ENCODE data around the gene DDC.

The DDC gene

DNA sequence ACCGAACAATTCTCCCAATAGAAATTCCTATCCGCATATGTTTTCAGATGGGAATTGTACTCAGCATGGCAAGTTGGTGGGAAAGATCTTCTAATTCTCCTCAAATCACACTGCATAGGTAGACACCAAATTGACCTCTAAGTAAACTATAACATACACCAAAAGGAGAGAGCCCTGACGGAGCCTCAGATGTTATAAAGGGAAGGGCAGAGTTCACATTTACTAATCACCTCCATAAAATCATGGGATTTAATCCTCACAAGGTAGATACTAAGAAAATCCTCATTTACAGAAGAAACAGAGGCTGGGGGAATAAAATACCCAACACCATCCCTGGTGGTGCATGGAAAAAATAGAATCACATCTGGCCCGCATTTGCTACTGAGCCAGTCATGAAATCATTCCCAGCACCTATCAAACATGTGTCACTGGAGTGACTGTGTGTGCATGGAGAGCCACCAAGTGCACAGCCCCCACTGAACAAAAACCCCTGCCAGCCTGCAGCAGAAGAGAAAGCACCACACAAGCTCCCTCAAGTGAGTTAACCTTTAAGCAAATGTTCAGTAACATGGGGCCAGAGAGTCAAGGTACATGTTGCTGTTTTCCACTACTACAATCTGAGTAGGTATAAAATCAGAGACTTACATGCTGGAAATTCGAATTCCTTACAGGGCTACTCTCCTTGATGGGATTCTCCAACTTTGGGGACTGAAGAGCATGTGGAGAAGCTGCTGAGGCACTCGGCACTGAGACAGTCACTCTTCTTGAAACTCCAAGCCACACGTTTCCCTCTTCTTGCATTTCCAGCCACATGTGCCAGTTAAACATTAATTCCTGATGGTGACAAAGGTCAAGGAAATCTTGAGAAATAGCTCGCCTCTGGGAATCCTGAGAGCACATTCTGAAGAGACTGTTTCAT lies at the start of gene DDC:
DDC (minus strand) TSS at position 766 of the 919 bp plus-strand sequence. CDS start 21,320 bp downstream, outside the sequence.
- Histone ChIP-seq H3K9ac (no peak within 1 kb of the TSS), H4K20me1 (0 out of 22 replicates have a peak, but pooled peaks cover 0 to 4% (median 0%) of the 10 kb centered on the region in 11 experiments), H3K27ac (no peak within 1 kb of the TSS), H3K27me3 (no peaks in the 10 kb centered on the region), H3K4me1 (no peaks in the 10 kb centered on the region), H3K9me3 (replicated peaks in 1 of 11) (no peaks in the 10 kb centered on the region), H3K36me3 (no peaks in the 10 kb centered on the region), H3K4me2 (no peak within 1 kb of the TSS), H3K4me3 (no peak within 1 kb of the TSS)
- no peak for TF ChIP-seq Cebpa-rat (IDR thresholded peaks at IDR 0.05)

DNA sequence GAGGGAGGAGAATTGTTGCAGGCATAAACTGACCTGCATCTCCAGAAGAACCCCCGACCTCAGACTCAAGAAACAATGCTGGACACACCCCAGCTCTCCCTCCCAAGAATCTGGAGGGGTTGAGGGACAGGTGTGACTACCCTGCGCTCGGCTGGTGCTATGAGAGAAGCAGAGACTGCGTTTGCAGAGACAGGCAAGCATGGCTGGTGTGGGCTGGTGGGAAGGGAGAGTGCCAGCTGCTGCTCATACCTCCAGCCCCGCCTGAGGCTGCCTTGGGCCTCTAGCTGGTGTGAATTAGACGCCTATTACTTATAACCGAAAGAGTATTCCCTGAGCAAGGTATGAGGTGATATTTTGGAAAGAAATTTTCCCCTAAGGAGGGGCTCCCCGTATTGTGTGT lies 48.3 kb upstream of the DDC start:
- peaks cover 8 to 30% (median 23%) of the 10 kb centered on the region in 10 experiments for H3K4me1 ChIP-seq
- H3K27me3 ChIP-seq = no peaks in the 10 kb centered on the region
- H3K9ac ChIP-seq = no peak overlapping the region
- H4K20me1 ChIP-seq = peaks cover 0 to 64% (median 9%) of the 10 kb centered on the region in 11 experiments; a peak in 12 of 22 replicates
- no peak for TF ChIP-seq Cebpa-rat (IDR thresholded peaks at IDR 0.05)
- peaks cover 0 to 11% (median 4%) of the 10 kb centered on the region in 11 experiments; a peak in 11 of 22 replicates for H3K9me3 ChIP-seq (replicated peaks in 1 of 11)
- H3K4me3 ChIP-seq = no peak overlapping the region
- H3K27ac ChIP-seq = no peak overlapping the region
- H3K36me3 ChIP-seq = peaks cover 84 to 100% (median 95%) of the 10 kb centered on the region in 11 experiments
- H3K4me2 ChIP-seq = no peak overlapping the region

DNA sequence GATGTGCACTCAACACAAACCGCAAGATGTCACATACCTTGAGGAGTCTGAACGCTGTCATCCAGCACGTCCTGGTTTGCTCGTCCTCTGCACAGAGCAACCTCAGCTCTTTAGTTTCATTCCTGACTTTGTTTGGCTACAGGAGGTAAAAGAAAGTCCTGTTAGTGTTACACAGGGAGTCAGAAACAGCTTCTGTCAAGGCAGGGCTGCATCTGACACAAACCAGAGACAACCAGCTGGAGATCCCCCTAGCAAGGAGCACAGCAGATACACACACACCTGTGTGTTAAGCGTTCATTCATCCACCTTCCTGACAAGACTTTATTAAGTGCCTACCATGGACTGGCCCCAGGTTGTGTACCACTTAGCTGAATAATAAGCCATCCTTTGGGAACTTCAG lies 47.5 kb upstream of the DDC start:
- Histone ChIP-seq H3K4me2 (no peak overlapping the region), H3K4me1 (peaks cover 8 to 33% (median 24%) of the 10 kb centered on the region in 10 experiments), H3K27ac (no peak overlapping the region), H4K20me1 (peaks cover 0 to 61% (median 8%) of the 10 kb centered on the region in 11 experiments; a peak in 12 of 22 replicates), H3K36me3 (peaks cover 80 to 100% (median 95%) of the 10 kb centered on the region in 11 experiments), H3K9me3 (replicated peaks in 1 of 11) (peaks cover 0 to 12% (median 4%) of the 10 kb centered on the region in 11 experiments; a peak in 11 of 22 replicates), H3K27me3 (no peaks in the 10 kb centered on the region), H3K9ac (no peak overlapping the region), H3K4me3 (no peak overlapping the region)
- TF ChIP-seq Cebpa-rat (IDR thresholded peaks at IDR 0.05) = no peak

GRCh38 chr7:50610521-50611277 lies 45.5 kb upstream of the DDC start:
- TF ChIP-seq Cebpa-rat (IDR thresholded peaks at IDR 0.05) = 0 out of 22 replicates have a peak, but pooled peaks of 1 of the 11 experiments have one; percentile 11
- peak overlapping the region in 9 of 11 experiments; percentile 39 to 71 (median 64); a peak in 17 of 22 replicates for H3K27ac ChIP-seq
- H3K4me2 ChIP-seq = peak overlapping the region in 10 of 11 experiments; percentile 17 to 77 (median 52); a peak in 19 of 22 replicates
- no peaks in the 10 kb centered on the region for H3K27me3 ChIP-seq
- peaks cover 0 to 54% (median 7%) of the 10 kb centered on the region in 11 experiments; a peak in 10 of 22 replicates for H4K20me1 ChIP-seq
- H3K4me1 ChIP-seq = peaks cover 8 to 33% (median 24%) of the 10 kb centered on the region in 10 experiments
- H3K9ac ChIP-seq = peak overlapping the region in 4 of 11 experiments; percentile 20 to 48 (median 22); a peak in 6 of 22 replicates
- H3K4me3 ChIP-seq = no peak overlapping the region
- H3K36me3 ChIP-seq = peaks cover 82 to 100% (median 95%) of the 10 kb centered on the region in 11 experiments
- H3K9me3 ChIP-seq (replicated peaks in 1 of 11) = peaks cover 0 to 12% (median 4%) of the 10 kb centered on the region in 11 experiments; a peak in 11 of 22 replicates

- H3K36me3 ChIP-seq = peaks cover 82 to 100% (median 95%) of the 10 kb centered on the region in 11 experiments
- peak overlapping the region in 2 of 11 experiments; percentile 5 to 9; a peak in 2 of 22 replicates for H3K4me2 ChIP-seq
- TF ChIP-seq Cebpa-rat (IDR thresholded peaks at IDR 0.05) = no peak
- H3K9me3 ChIP-seq (replicated peaks in 1 of 11) = peaks cover 0 to 12% (median 4%) of the 10 kb centered on the region in 11 experiments; a peak in 11 of 22 replicates
- H3K27me3 ChIP-seq = no peaks in the 10 kb centered on the region
- H3K27ac ChIP-seq = no peak overlapping the region; a peak in 1 of 22 replicates
- H4K20me1 ChIP-seq = peaks cover 0 to 47% (median 3%) of the 10 kb centered on the region in 11 experiments; a peak in 9 of 22 replicates
- H3K4me3 ChIP-seq = no peak overlapping the region
- no peak overlapping the region for H3K9ac ChIP-seq
- H3K4me1 ChIP-seq = peaks cover 8 to 33% (median 24%) of the 10 kb centered on the region in 10 experiments
These were observed 43.1 kb upstream of the DDC start for GRCh38 chr7:50608196-50608906.

GRCh38 chr7:50607524-50608125 lies 42.4 kb upstream of the DDC start:
- H3K9me3 ChIP-seq (replicated peaks in 1 of 11) = peaks cover 0 to 12% (median 4%) of the 10 kb centered on the region in 11 experiments; a peak in 11 of 22 replicates
- no peak overlapping the region for H3K4me3 ChIP-seq
- peaks cover 8 to 33% (median 24%) of the 10 kb centered on the region in 10 experiments for H3K4me1 ChIP-seq
- no peak for TF ChIP-seq Cebpa-rat (IDR thresholded peaks at IDR 0.05)
- H3K27ac ChIP-seq = no peak overlapping the region
- H3K4me2 ChIP-seq = no peak overlapping the region
- H4K20me1 ChIP-seq = peaks cover 0 to 40% (median 3%) of the 10 kb centered on the region in 11 experiments; a peak in 9 of 22 replicates
- no peaks in the 10 kb centered on the region for H3K27me3 ChIP-seq
- no peak overlapping the region for H3K9ac ChIP-seq
- H3K36me3 ChIP-seq = peaks cover 81 to 100% (median 95%) of the 10 kb centered on the region in 11 experiments

DNA sequence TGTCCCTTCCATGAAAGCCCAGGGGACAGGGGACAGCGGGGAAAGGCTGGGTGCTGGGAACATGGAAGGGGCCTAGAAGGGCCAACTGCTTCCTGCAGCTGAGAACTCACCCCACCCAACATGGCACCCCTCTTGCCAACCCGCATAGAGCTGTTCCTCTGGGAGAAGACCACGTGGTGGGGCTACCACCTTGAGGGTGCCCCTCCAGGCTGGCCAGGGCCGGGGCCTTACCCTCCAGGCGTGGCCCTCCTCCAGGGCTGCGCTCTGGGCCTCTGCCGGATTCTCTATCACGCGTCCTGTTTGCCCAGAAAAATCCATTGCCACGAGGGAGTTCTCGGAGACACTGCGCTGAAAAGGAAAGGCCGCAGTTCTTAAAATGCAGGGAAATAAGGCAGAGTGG lies 39.9 kb upstream of the DDC start:
- TF ChIP-seq Cebpa-rat (IDR thresholded peaks at IDR 0.05) = no peak
- H3K4me3 ChIP-seq = no peak overlapping the region
- no peak overlapping the region for H3K4me2 ChIP-seq
- H3K36me3 ChIP-seq = peaks cover 84 to 100% (median 98%) of the 10 kb centered on the region in 11 experiments
- H3K27me3 ChIP-seq = no peaks in the 10 kb centered on the region
- H3K4me1 ChIP-seq = peaks cover 0 to 13% (median 4%) of the 10 kb centered on the region in 10 experiments; a peak in 13 of 20 replicates
- H3K9ac ChIP-seq = no peak overlapping the region
- H4K20me1 ChIP-seq = peaks cover 0 to 24% (median 4%) of the 10 kb centered on the region in 11 experiments; a peak in 9 of 22 replicates
- no peak overlapping the region for H3K27ac ChIP-seq
- peaks cover 0 to 12% (median 4%) of the 10 kb centered on the region in 11 experiments; a peak in 11 of 22 replicates for H3K9me3 ChIP-seq (replicated peaks in 1 of 11)
